GM12801 (cell line): ENCODE data around the gene PLPPR1.

ENCODE experiments used
- TF ChIP-seq, protein P1 (sequence below): IDR thresholded peaks from one replicate; pipeline ENCODE4 v1.5.1; 2011; ENCODE audit warnings: control low read depth; ENCODE audit not compliant: insufficient read length; ENCODE audit errors: extremely low read depth

Gene PLPPR1

DNA sequence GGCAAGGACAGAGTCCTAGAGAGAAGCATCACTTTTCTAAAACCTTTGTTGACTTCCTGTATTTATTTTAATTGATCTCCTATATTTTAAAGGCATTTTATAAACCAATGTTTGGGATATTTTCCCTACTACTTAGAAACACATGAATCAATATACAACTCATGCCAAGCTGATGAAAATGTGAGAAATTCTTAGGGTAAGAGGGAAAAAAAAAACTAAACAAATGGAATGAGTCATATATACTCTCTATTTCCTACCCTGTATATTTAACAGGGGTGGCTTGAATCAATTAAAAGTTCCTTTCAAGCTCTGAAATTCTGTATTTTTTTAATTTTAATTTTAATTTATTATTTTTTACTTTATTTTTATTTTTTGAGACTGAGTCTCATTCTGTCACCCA is 336.7 kb downstream of the PLPPR1 start:
- TF ChIP-seq, protein P1, sequence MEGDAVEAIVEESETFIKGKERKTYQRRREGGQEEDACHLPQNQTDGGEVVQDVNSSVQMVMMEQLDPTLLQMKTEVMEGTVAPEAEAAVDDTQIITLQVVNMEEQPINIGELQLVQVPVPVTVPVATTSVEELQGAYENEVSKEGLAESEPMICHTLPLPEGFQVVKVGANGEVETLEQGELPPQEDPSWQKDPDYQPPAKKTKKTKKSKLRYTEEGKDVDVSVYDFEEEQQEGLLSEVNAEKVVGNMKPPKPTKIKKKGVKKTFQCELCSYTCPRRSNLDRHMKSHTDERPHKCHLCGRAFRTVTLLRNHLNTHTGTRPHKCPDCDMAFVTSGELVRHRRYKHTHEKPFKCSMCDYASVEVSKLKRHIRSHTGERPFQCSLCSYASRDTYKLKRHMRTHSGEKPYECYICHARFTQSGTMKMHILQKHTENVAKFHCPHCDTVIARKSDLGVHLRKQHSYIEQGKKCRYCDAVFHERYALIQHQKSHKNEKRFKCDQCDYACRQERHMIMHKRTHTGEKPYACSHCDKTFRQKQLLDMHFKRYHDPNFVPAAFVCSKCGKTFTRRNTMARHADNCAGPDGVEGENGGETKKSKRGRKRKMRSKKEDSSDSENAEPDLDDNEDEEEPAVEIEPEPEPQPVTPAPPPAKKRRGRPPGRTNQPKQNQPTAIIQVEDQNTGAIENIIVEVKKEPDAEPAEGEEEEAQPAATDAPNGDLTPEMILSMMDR, result no peak

DNA sequence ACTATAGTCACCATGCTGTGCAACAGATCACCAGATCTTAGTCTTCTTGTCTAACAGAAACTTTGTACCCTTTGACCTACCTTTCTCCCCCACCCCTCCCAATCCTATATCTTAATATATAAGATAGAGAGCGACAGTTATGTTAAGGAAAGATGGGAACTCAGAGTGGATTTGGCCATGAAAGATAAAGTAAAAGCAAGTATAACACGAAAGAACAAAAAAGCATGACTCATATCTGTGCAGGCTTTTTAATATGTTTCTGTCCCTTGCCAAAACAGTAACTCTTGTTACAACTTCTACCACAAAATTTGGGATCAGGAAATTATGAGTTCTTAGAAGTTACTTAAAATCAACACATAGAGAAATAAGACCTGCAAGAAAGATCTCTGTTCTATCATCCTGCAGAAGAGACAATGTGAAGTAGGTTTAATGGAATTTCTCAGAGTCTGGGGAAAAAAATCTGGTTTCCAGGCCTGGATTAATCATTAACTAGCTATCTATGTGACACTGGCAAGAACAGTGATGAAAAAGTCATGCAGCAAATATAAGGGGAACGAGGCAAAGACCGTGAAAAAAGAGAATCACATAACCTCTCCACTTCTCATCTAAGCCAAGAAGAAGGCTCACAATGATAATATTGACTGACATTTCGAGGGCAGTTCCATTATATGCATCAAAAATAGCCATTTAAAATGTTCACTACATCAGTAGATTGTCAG is 337.7 kb downstream of the PLPPR1 start:
- TF ChIP-seq, protein P1, result no peak

DNA sequence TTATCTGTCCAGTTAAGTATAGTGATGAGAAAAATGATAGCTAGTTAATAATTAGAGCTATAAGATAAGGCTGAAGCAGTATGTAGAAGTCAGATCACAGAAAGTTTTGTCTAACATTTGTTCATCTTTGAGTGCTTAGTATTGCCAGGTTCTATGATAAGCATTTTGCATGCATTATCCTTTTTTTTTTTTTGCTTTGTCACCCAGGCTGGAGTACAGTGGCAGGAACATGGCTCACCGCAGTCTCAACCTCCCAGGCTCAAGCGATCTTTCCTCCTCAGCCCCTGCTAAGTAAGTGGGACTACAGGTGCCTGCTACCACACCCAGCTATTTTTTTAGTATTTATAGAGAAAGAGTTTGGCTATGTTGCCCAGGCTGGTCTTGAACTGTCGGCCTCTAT is 338.8 kb downstream of the PLPPR1 start:
- TF ChIP-seq, protein P1, result no peak

DNA sequence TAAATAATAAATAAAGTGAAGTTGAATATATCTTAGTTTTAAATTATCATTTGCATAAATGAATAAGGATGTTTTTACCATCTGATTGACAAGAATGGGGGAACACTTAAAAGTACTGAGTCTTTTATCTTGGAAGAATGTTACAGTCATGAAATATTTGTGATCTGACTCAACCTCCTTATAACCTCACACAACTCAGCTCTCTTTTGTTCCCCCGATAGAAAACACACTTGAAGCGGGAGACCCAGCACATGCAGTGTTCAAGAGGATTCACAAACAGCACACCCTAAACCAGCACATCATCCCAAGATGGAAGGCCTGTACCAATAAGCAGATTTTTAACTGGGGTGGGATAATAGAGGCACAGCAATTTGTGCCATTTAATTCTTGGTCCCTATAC is 340.8 kb downstream of the PLPPR1 start:
- TF ChIP-seq, protein P1, result no peak

DNA sequence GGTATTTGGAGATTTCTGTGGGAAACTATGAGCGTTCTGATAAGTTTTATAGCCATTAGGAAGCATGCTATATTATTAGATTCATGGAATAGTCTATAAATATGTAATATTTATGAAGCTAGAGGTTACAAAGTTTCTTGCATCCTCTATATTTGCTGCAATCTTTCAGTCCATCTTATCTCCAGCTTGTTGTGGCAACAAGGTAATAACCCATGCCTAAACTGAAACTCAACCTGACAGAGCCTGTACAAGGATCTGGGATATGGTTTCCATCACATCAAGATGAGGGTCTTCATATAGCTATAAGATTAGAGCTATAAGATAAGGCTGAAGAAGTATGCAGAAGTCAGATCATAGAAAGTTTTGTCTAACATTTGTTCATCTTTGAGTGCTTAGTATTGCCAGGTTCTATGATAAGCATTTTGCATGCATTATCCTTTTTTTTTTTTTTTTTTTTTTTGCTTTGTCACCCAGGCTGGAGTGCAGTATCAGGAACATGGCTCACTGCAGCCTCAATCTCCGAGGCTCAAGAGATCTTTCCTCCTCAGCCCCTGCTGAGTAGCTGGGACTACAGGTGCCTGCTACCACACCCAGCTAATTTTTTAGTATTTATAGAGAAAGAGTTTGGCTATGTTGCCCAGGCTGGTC is 341.5 kb downstream of the PLPPR1 start:
- TF ChIP-seq, protein P1, result no peak

DNA sequence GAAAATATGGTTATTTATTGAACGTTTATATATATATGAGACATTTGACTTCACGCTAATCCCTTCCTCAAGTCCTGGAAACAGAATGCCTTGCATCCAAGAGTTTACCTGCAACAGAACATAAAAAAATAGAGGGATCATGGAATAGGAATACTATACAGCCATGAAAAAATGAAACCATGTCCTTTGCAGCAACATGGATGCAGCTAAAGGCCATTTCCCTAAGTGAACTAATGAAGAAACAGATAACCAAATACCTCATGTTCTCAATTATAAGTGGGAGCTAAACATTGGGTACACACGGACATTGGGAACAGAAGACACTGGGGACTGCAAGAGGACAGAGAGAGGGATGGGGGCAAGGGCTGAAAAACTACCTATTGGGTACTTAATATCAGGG is 343.3 kb downstream of the PLPPR1 start:
- TF ChIP-seq, protein P1, result no peak

DNA sequence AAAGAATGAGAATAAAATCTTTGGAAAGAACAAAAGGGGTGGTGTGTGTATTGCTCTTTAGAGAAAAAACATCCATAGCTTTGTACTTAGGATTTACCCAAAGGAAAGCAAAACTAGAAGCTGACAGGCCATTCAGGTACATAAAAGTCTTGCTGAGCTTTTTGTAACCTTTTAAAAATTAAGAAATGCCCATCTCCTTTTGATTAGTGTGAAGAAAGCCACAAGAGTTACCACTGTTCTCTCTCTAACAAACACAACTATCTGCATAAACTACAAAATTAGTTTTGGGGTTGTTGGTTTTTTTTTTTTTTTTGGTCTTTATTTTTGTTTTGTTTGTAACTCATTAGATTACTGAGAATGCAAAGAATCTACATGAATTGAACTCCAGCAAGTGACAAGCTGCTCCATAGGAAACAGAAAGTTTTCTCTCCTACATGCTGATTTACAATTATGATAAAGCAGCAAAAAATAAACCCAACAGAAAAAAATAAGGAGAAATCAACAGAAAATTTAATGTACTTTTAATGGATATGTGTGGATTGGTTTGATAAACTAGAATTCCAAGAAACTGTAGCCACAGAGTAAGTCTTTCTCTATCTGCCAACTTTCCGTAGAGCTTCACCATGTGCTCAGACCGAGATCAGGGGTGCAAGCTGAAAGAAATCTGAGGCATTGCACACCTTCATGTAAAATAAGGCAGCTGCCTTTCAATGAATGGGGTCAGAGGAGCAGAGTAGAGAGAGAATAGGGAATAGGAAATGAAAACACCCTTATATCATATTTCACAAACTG is 344.0 kb downstream of the PLPPR1 start:
- TF ChIP-seq, protein P1, result no peak
